Upper lobe of right lung (tissue), 1 donor: ENCODE data around the gene CIC. TPM values are rescaled to one million over a fixed set of nuclear protein-coding genes. Genes with fewer than 3 reads are reported as not detected.
A peak's percentile ranks its signal among the peaks of the same experiment; 100 is the strongest.

Source experiments
- ATAC-seq: fragments of 200-7000 bp; cut with Tn5 transposase; one replicate; pipeline ENCODE4 v1.9.1; 2020; ENCODE audit warnings: mild to moderate bottlenecking, moderate library complexity
- DNase-seq: peaks from one replicate; pipeline ENCODE4 v3.0.0-alpha.2; 2020
- H3K27ac ChIP-seq: fragments of 200-600 bp; one replicate; pipeline ENCODE4 v1.8.0; 2022
- H3K27me3 ChIP-seq: fragments of 200-600 bp; one replicate; pipeline ENCODE4 v1.8.0; 2022; ENCODE audit warnings: mild to moderate bottlenecking
- H3K36me3 ChIP-seq: fragments of 200-600 bp; one replicate; pipeline ENCODE4 v1.8.0; 2022
- H3K4me1 ChIP-seq: fragments of 200-600 bp; one replicate; pipeline ENCODE4 v1.8.0; 2022
- H3K4me3 ChIP-seq: fragments of 200-600 bp; one replicate; pipeline ENCODE4 v1.8.0; 2022; ENCODE audit warnings: mild to moderate bottlenecking
- H3K9me3 ChIP-seq: fragments of 200-600 bp; one replicate; pipeline ENCODE4 v1.8.0; 2022
- intact Hi-C: fragments of 100-400 bp; cut with DNase I; formaldehyde crosslinking; loops from one replicate; pipeline ENCODE4 v1.11.0; 2022
- total RNA-seq: library from RNA; stranded (reverse); fragmentation: NEBNext Ultra II Directional; extraction: Animal tissue kit (Norgen Biotek cat#: 25700); gene quantifications from one replicate; pipeline ENCODE4 v1.2.1, GENCODE V29; 2021
- TF ChIP-seq, protein P1 (sequence below): fragments of 200-600 bp; IDR thresholded peaks from one replicate; pipeline ENCODE4 v1.8.0; 2022; ENCODE audit warnings: antibody characterized with exemption
- donor health status: DM: no; HTN: yes; CAD: no; lungs with severe emphysema.

The CIC gene
- total RNA-seq, 1 donor from 2014 or later, result 76.7 TPM

GRCh38 chr19:42275517-42275916, 6.5 kb downstream of the CIC start:
- Histone ChIP-seq H3K27ac (no peak overlapping the region), H3K9me3 (no peaks in the 10 kb centered on the region), H3K36me3 (peaks cover 34% of the 10 kb centered on the region), H3K4me3 (no peak overlapping the region), H3K27me3 (no peaks in the 10 kb centered on the region), H3K4me1 (peaks cover 57% of the 10 kb centered on the region)
- no peak for DNase-seq
- TF ChIP-seq, protein P1, sequence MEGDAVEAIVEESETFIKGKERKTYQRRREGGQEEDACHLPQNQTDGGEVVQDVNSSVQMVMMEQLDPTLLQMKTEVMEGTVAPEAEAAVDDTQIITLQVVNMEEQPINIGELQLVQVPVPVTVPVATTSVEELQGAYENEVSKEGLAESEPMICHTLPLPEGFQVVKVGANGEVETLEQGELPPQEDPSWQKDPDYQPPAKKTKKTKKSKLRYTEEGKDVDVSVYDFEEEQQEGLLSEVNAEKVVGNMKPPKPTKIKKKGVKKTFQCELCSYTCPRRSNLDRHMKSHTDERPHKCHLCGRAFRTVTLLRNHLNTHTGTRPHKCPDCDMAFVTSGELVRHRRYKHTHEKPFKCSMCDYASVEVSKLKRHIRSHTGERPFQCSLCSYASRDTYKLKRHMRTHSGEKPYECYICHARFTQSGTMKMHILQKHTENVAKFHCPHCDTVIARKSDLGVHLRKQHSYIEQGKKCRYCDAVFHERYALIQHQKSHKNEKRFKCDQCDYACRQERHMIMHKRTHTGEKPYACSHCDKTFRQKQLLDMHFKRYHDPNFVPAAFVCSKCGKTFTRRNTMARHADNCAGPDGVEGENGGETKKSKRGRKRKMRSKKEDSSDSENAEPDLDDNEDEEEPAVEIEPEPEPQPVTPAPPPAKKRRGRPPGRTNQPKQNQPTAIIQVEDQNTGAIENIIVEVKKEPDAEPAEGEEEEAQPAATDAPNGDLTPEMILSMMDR, result no peak
- intact Hi-C loops, result no loop called here
- no peak for ATAC-seq

GRCh38 chr19:42276284-42276683, 7.2 kb downstream of the CIC start:
- TF ChIP-seq, protein P1, result no peak
- intact Hi-C loops, result no loop called here
- peaks cover 34% of the 10 kb centered on the region for H3K36me3 ChIP-seq
- H3K4me3 ChIP-seq, result no peak overlapping the region
- no peaks in the 10 kb centered on the region for H3K9me3 ChIP-seq
- ATAC-seq (peak; percentile 14), DNase-seq (no peak)
- H3K4me1 ChIP-seq, result peaks cover 54% of the 10 kb centered on the region
- H3K27ac ChIP-seq, result peak overlapping the region; percentile 15
- no peaks in the 10 kb centered on the region for H3K27me3 ChIP-seq

DNA sequence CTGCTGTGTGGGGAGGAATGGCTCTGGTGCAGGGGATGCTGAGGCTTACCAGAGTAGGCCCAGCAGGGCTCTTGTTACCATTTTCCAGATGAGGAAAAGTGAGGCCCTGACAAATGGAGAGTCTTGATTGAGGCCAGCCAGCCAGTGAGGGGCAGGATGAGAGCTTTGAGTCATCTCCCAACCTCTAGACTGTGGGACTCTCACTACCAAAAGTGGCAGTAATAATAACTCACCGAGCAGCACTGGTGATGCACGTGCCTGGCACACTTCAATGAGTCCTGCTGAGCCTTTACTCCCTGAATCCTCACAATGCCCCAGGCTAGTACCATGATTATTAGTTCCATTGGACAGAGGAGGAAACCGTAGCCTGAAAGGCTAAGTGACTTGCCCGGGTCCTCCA, 7.8 kb downstream of the CIC start:
- peak overlapping the region; percentile 15 for H3K27ac ChIP-seq
- no peak overlapping the region for H3K4me3 ChIP-seq
- peaks cover 34% of the 10 kb centered on the region for H3K36me3 ChIP-seq
- ATAC-seq, result no peak
- no peaks in the 10 kb centered on the region for H3K9me3 ChIP-seq
- peaks cover 56% of the 10 kb centered on the region for H3K4me1 ChIP-seq
- DNase-seq, result no peak
- intact Hi-C loops, result no loop called here
- no peaks in the 10 kb centered on the region for H3K27me3 ChIP-seq
- TF ChIP-seq, protein P1, result no peak

DNA sequence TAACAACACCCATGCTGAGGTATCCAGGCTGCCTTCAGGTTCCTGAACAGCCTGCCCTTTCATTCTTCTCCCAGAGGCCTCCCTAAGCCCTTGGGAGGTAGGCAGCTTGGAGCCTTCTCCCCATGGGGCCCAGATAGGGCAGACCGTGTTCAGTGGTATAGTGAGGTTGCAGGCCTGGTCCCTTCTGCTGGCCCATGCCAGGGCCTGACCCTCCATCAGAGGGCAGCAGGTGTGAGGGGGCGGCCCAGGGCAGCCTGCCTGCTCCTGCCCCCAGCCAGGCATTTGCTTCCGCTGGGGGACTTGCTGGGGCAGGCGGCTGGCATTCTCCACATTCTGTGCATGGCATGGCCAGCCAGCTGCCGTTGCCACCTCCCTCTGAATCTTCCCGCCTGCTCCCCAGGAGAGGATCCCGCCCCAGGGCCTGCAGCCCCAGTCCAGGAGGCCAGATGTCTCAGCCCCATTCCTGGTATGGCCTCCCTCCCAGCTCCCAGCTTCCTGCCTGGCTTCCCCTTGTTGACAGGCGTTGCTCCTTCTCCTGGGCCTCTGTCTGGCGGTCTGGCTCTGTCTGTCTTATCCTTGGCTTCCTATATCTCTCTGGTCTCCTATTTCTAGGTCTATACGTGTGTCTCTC, 8.9 kb downstream of the CIC start:
- peaks cover 24% of the 10 kb centered on the region for H3K36me3 ChIP-seq
- TF ChIP-seq, protein P1, result no peak
- peaks cover 67% of the 10 kb centered on the region for H3K4me1 ChIP-seq
- peak overlapping the region; percentile 43 for H3K27ac ChIP-seq
- intact Hi-C loops, result no loop called here
- no peak for ATAC-seq
- H3K4me3 ChIP-seq, result no peak overlapping the region
- no peaks in the 10 kb centered on the region for H3K9me3 ChIP-seq
- no peaks in the 10 kb centered on the region for H3K27me3 ChIP-seq
- DNase-seq, result no peak

- Histone ChIP-seq H3K9me3 (no peaks in the 10 kb centered on the region), H3K27ac (peak overlapping the region; percentile 43), H3K27me3 (no peaks in the 10 kb centered on the region), H3K4me3 (no peak overlapping the region), H3K36me3 (peaks cover 17% of the 10 kb centered on the region), H3K4me1 (peaks cover 71% of the 10 kb centered on the region)
- TF ChIP-seq, protein P1, result no peak
- DNase-seq (no peak), ATAC-seq (no peak)
- intact Hi-C loops, result no loop called here
Measured at GRCh38 chr19:42278452-42279154, 9.6 kb downstream of the CIC start.
